Ishikawa (cell line): ENCODE measurements around the gene ZRANB3.

ENCODE experiments used
- CEBPB ChIP-seq: IDR thresholded peaks from 2 replicates; pipeline ENCODE4 v1.6.1; 2012
- EGR1 ChIP-seq: IDR thresholded peaks from 2 replicates; pipeline ENCODE4 v1.6.1; 2012
- EP300 ChIP-seq: IDR thresholded peaks from 2 replicates; pipeline ENCODE4 v1.6.1; 2012; ENCODE audit warnings: borderline replicate concordance
- NFIC ChIP-seq: IDR thresholded peaks from 2 replicates; pipeline ENCODE4 v1.6.1; 2012
- RAD21 ChIP-seq: IDR thresholded peaks from 2 replicates; pipeline ENCODE4 v1.6.1; 2012; ENCODE audit warnings: low read depth
- TAF1 ChIP-seq: IDR thresholded peaks from 2 replicates; pipeline ENCODE4 v1.6.1; 2012; ENCODE audit warnings: low read depth, mild to moderate bottlenecking
- TCF12 ChIP-seq: IDR thresholded peaks from 2 replicates; pipeline ENCODE4 v1.6.1; 2012; ENCODE audit warnings: low read depth

- no peak for TF ChIP-seq EP300
- no peak for TF ChIP-seq EGR1
- no peak for TF ChIP-seq TAF1
- TF ChIP-seq NFIC = no peak
- no peak for TF ChIP-seq RAD21
- no peak for TF ChIP-seq TCF12
- TF ChIP-seq CEBPB = no peak
Measured at GRCh38 chr2:135337071-135337470, 193.9 kb downstream of the ZRANB3 start.
